ENCODE data around the gene ZBED2. TPM values are rescaled to one million over a fixed set of nuclear protein-coding genes. Genes with fewer than 3 reads are reported as not detected.

Gene ZBED2
- polyA plus RNA-seq, 1 of the 3 experiments (the other 2 are of a cell fraction), result 0.76 TPM

GRCh38 chr3:111603679-111604078 lies 8.5 kb upstream of the ZBED2 start:
- no peak for DNase-seq
- Histone ChIP-seq H3K79me2 (ENCODE audit: insufficient read depth) (no peaks in the 10 kb centered on the region), H3K4me1 (ENCODE audit: control insufficient read depth in 1 of 2, insufficient read depth in 2 of 2, low read depth in 1 of 2, low read length in 1 of 2) (no peaks in the 10 kb centered on the region), H3K9me3 (no peaks in the 10 kb centered on the region), H3K9ac (no peak overlapping the region), H3K4me3 (ENCODE audit: low read depth in 2 of 2, low read length in 1 of 2) (no peak overlapping the region), H3K27me3 (ENCODE audit: insufficient read depth) (no peaks in the 10 kb centered on the region), H3F3A (replicated peaks; ENCODE audit: insufficient read depth) (no peaks in the 10 kb centered on the region), H4K20me1 (ENCODE audit: insufficient read depth) (no peaks in the 10 kb centered on the region), H3K36me3 (replicated peaks in 1 of 2; ENCODE audit: control insufficient read depth in 1 of 2, insufficient read depth in 2 of 2, low read length in 1 of 2) (no peaks in the 10 kb centered on the region), H2AFZ (ENCODE audit: low read depth) (no peak overlapping the region), H3K27ac (ENCODE audit: low read depth in 2 of 2, low read length in 1 of 2) (no peak overlapping the region), H3K9me2 (no peaks in the 10 kb centered on the region), H3K4me2 (no peak overlapping the region)
- TF ChIP-seq ZBTB33 (IDR thresholded peaks at IDR 0.05; ENCODE audit: borderline replicate concordance, low read depth) (no peak), RFX5 (IDR thresholded peaks at IDR 0.05; ENCODE audit: low read length) (no peak), TCF12 (IDR thresholded peaks at IDR 0.05) (no peak)
- TF ChIP-seq, protein P1, sequence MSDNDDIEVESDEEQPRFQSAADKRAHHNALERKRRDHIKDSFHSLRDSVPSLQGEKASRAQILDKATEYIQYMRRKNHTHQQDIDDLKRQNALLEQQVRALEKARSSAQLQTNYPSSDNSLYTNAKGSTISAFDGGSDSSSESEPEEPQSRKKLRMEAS (IDR thresholded peaks at IDR 0.05; ENCODE audit: low read depth), result no peak
- ChIA-PET POLR2A (no interaction called here), CTCF (interaction anchor here (0.6 kb wide), 1 partner anchor 200 kb away, joined by 3 read pairs; no protein-coding TSS in a partner anchor)
- WGBS (ENCODE audit: low lambda C conversion rate), result 95% methylated on average over 1 of the region's 1 CpG

- Histone ChIP-seq H3K27me3 (ENCODE audit: insufficient read depth) (no peaks in the 10 kb centered on the region), H3K4me1 (ENCODE audit: control insufficient read depth in 1 of 2, insufficient read depth in 2 of 2, low read depth in 1 of 2, low read length in 1 of 2) (peaks cover 0 to under 1% of the 10 kb centered on the region in 2 experiments; a peak in 1 of 4 replicates), H3K4me2 (no peak overlapping the region), H2AFZ (ENCODE audit: low read depth) (no peak overlapping the region), H3K27ac (ENCODE audit: low read depth in 2 of 2, low read length in 1 of 2) (no peak overlapping the region), H3F3A (replicated peaks; ENCODE audit: insufficient read depth) (peaks cover 8% of the 10 kb centered on the region), H3K79me2 (ENCODE audit: insufficient read depth) (no peaks in the 10 kb centered on the region), H3K9ac (no peak overlapping the region), H3K9me3 (no peaks in the 10 kb centered on the region), H3K36me3 (replicated peaks in 1 of 2; ENCODE audit: control insufficient read depth in 1 of 2, insufficient read depth in 2 of 2, low read length in 1 of 2) (no peaks in the 10 kb centered on the region), H4K20me1 (ENCODE audit: insufficient read depth) (no peaks in the 10 kb centered on the region), H3K9me2 (no peaks in the 10 kb centered on the region), H3K4me3 (ENCODE audit: low read depth in 2 of 2, low read length in 1 of 2) (no peak overlapping the region)
- CTCF ChIA-PET, result no interaction called here
- DNase-seq, result no peak
- WGBS (ENCODE audit: low lambda C conversion rate), result 69% methylated on average over 4 of the region's 4 CpGs
- POLR2A ChIA-PET, result no interaction called here
- TF ChIP-seq YY1 (IDR thresholded peaks at IDR 0.05; ENCODE audit: low read depth), result no peak
- TF ChIP-seq TCF12 (IDR thresholded peaks at IDR 0.05), result no peak
- TF ChIP-seq FOXM1 (IDR thresholded peaks at IDR 0.05; ENCODE audit: low read depth), result no peak
- no peak for TF ChIP-seq EZH2phosphoT487 (IDR thresholded peaks at IDR 0.05; ENCODE audit: borderline replicate concordance, low read depth)
- TF ChIP-seq TAF1 (IDR thresholded peaks at IDR 0.05; ENCODE audit: borderline replicate concordance, low read depth, low read length), result no peak
- TF ChIP-seq, protein P1 (IDR thresholded peaks at IDR 0.05; ENCODE audit: low read depth), result no peak
- TF ChIP-seq FOSL2 (IDR thresholded peaks at IDR 0.05; ENCODE audit: borderline replicate concordance, low read depth), result no peak
- TF ChIP-seq, protein P2, sequence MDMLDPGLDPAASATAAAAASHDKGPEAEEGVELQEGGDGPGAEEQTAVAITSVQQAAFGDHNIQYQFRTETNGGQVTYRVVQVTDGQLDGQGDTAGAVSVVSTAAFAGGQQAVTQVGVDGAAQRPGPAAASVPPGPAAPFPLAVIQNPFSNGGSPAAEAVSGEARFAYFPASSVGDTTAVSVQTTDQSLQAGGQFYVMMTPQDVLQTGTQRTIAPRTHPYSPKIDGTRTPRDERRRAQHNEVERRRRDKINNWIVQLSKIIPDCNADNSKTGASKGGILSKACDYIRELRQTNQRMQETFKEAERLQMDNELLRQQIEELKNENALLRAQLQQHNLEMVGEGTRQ (IDR thresholded peaks at IDR 0.05; ENCODE audit: borderline replicate concordance, low read depth, low read length), result no peak
- no peak for TF ChIP-seq MXI1 (IDR thresholded peaks at IDR 0.05; ENCODE audit: low read depth, low read length)
- no peak for TF ChIP-seq TEAD4 (IDR thresholded peaks at IDR 0.05; ENCODE audit: borderline replicate concordance, insufficient read depth)
- no peak for TF ChIP-seq JUND (IDR thresholded peaks at IDR 0.05)
- no peak for TF ChIP-seq POLR2AphosphoS5 (IDR thresholded peaks at IDR 0.05; ENCODE audit: low read depth, low read length)
- TF ChIP-seq FOXJ3 (CRISPR knock-in tag; IDR thresholded peaks at IDR 0.05), result no peak
- no peak for TF ChIP-seq CTCF (IDR thresholded peaks at IDR 0.05)
- TF ChIP-seq MEF2A (IDR thresholded peaks at IDR 0.05; ENCODE audit: borderline replicate concordance, low read depth), result no peak
- no peak for TF ChIP-seq ELF1 (IDR thresholded peaks at IDR 0.05)
- TF ChIP-seq GABPA (IDR thresholded peaks at IDR 0.05; ENCODE audit: low read depth), result no peak
- TF ChIP-seq CHD2 (IDR thresholded peaks at IDR 0.05; ENCODE audit: low read length, partially characterized antibody), result no peak
- TF ChIP-seq NFIC (IDR thresholded peaks at IDR 0.05; ENCODE audit: borderline replicate concordance), result no peak
Observed at GRCh38 chr3:111601810-111602209, 6.7 kb upstream of the ZBED2 start.

All from SK-N-SH (cell line).